SK-N-DZ (cell line): ENCODE data around the gene RIMBP2.

ENCODE experiments used
- DNase-seq: peaks from one replicate; pipeline ENCODE4 v3.0.0-alpha.2; 2015; ENCODE audit warnings: low spot score

Gene RIMBP2

GRCh38 chr12:130382818-130383217, 333.3 kb downstream of the RIMBP2 start:
- DNase-seq = no peak

DNA sequence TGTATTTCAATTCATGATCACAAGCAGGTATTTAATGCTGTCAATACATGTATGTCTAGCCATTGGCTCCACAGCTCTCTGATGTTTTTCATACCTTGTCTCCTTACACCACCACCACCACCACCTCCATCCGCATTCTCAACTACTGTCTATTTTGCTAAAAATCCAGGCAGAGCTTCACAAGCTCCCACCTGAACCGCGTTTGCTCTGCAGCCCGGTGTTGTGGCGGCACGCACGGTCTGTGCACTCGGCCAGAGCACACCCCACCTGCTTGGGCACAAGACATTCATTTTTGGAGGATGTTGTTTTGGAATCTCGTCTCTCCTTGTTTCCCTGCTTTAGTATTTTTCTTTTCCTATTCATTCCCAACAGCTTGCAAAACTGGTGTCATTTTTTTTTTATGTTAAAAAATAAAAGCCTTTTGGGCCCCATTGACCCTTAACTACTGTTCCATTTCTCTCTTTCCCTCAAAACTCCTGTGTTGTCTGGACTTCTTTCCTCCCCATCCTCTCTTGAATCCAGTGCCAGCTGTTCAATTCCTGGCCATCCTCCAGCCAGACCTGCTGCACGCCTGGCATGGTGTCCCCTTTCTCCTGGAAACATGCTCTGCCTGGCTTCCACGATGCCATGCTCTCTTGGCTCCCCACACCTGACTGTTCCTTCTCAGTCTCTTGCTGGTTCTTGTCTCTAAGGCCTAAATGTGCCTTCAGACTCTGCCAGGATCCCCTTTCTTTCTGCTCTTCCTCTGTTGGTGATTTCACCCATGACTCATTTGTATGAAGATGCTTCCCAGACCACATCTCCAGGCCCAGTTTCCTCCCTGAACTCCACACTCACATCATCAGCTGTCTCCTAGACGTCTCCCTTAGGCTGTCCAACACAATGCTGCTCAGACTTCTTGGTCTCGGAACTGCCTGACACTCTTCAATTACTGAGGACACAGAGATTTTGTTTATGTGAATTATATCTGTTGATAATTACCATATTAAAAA, 340.5 kb downstream of the RIMBP2 start:
- no peak for DNase-seq

- DNase-seq = no peak
Observed at GRCh38 chr12:130374083-130374482, 342.0 kb downstream of the RIMBP2 start.

DNA sequence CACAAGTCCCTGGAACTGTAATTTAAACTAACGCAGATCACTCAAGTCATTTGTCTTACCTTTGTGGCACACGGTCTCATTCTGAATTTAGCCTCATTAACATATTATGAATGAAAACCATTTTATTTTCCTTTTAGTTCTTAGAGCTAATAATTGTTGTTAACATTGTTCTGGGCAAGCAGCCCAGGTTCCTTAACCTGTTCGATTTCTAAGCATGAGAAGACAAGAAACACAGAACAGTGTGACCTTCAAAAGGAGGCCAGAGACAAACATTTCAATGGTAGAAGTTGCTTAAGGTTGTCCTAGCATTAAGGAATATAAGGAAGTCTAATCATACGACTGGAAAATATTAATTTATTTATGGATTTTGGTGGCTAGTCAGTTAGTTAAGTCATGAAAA, 343.2 kb downstream of the RIMBP2 start:
- no peak for DNase-seq

DNA sequence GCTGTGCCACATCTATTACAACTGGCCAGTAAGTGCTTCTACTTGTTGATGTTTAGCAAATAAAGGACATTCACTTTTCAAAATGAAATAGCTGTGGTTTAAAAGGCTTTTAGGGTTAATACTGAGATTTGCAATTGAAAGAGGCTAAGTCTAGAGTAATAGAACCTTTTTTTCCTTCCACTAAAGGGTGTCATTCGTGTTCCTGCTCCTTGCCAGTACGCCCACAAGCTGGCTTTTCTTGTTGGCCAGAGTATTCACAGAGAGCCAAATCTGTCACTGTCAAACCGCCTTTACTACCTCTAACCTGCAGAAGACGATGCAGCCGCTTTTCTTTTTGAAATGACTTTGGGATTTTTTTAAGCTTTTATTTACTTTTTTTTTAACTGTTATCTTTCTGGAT, 344.8 kb downstream of the RIMBP2 start:
- DNase-seq = no peak

DNA sequence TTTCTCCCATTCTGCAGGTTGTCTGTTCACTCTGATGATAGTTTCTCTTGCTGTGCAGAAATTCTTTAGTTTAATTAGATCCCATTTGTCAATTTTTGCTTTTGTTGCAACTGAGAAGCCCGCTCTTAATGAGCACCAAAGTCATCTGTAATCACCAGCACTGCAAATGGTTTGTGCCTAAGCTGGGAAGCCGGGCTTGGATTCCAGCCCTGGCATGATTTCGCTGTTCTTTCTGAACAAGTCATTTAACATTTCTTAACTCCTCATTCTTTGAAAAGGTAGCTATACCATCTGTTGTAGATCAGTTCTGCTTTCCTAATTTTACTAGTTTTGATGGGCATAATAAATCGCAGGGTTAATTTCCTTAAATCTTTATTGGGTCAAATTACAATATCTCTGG, 346.3 kb downstream of the RIMBP2 start:
- no peak for DNase-seq

DNA sequence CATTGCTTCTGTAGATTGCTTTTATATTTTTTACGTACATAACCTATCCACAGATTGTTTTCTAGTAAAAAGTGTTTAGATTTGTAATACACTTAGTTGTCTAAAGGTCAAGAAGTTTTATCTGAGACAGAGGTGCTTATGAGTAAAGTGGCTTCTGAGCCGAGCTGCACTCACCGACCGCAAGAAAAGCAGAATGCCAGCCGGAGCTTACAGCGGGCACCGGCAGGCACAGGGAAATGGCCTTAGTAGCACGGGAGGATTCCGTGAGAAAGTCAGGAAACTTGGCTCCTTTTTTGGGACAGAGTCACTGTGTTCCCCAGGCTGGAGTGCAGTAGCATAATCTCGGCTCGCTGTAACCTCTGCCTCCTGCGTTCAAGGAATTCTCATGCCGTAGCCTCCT, 348.6 kb downstream of the RIMBP2 start:
- DNase-seq = no peak

GRCh38 chr12:130367003-130367402, 349.1 kb downstream of the RIMBP2 start:
- no peak for DNase-seq

- no peak for DNase-seq
Observed at GRCh38 chr12:130366159-130366558, 349.9 kb downstream of the RIMBP2 start.

DNA sequence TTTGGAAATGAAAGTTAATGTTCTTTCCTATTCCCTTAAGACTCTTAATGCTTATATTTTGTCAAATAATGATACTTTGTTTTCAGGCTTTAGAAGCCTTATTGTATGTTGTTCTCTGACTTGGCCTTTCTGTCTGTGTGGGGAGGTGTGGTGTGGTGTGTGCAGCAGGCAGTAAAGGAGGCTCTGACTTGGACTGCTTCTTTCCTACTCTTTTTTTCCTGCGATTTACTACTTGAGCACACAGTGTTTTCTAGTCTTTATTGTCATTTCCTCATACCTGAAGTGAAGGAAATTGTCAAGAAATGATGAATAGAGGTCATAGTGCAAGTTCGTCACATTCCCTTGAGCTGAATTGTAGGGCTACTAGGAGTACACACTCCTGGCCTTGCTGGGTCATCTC, 351.5 kb downstream of the RIMBP2 start:
- no peak for DNase-seq

- no peak for DNase-seq
Observed at GRCh38 chr12:130362060-130362459, 354.0 kb downstream of the RIMBP2 start.

- no peak for DNase-seq
Observed at GRCh38 chr12:130357729-130358330, 358.3 kb downstream of the RIMBP2 start.

GRCh38 chr12:130357241-130357640, 358.9 kb downstream of the RIMBP2 start:
- no peak for DNase-seq

- DNase-seq = no peak
Observed at GRCh38 chr12:130356222-130356621, 359.9 kb downstream of the RIMBP2 start.

DNA sequence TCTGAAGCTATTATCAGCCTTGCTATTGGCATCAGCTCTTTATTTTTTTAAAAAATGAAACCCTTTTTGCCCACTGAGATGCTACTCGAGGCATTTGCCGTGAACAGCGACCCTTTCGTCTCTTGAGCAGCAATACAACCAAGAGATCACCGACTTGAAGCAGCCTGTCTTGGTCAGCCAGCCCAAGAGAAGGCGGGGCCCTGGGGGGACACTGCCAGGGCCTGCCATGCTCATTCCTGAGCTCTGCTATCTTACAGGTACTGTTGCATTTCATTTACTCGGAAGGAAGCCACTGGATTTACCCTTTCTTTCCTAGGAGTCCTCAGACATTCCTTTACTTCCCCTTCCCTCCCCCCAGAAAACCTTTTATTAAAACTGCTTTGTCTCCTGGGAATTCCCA, 361.7 kb downstream of the RIMBP2 start:
- DNase-seq = no peak

DNA sequence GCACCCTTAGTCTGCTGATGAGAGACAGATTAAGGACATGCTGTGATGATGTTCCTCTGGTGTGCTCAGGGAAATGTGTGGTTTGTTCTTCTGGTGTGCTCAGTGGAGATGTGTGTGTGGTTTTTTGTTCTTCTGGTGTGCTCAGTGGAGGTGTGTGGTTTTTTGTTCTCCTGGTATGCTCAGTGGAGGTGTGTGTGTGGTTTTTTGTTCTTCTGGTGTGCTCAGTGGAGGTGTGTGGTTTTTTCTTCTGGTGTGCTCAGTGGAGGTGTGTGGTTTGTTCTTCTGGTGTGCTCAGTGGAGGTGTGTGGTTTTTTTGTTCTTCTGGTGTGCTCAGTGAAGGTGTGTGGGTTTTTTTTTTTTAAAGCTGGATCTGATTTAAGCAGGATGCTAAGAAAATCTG, 363.0 kb downstream of the RIMBP2 start:
- no peak for DNase-seq

- no peak for DNase-seq
Observed at GRCh38 chr12:130351326-130351725, 364.8 kb downstream of the RIMBP2 start.

DNA sequence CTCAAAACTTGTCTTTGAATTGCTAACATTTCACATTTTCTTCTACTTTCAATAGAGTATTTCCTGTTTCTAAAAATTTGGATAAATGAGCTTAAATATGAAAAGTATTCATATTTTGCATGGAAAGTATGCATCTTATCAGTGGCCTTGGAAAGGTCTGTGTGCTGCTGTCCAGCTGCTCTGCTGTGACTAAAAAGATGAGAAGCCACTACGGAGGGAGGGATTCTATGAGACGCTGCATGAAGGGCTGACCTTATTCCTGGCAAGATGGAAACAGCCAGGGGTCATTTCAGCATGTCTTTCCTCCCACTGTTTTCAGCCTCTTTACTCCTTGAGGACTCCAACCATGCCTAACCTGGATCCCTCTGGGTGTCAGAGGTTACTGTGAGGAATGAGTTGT, 365.4 kb downstream of the RIMBP2 start:
- no peak for DNase-seq

DNA sequence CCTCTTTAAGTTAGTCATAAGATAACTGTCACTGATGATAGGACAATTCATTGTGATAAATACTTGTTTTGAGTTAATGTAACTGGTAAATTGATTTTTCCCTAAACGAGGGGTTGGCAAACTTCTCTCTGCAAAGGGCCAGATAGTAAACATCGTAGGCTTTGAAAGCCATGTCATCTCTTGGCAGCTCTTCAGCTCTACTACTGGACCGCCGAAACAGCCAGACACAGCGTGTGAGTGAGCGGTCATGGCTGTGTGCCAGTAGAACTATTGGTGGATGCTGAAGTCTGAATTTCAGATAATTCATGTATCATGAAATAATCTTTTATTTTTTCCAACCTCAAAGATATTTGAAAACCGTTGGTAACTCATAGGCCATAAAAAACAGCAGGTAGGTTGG, 368.5 kb downstream of the RIMBP2 start:
- no peak for DNase-seq
